Osteocyte (in vitro differentiated cells): ENCODE measurements around the gene TMEM223. TPM values are rescaled to one million over a fixed set of nuclear protein-coding genes. Genes with fewer than 3 reads are reported as not detected.
"Not testable (repeated sequence)": the region's sequence is repeated elsewhere in the genome, so short reads cannot be mapped to it uniquely, and the experiment has no call there.

ENCODE experiments used
- DNase-seq: peaks from one replicate; pipeline ENCODE4 v3.0.0; 2021; ENCODE audit warnings: mixed read lengths; ENCODE audit not compliant: unreplicated experiment; ENCODE audit errors: extremely low spot score
- H3K27ac Mint-ChIP-seq: one replicate; pipeline ENCODE4 v1.8.0; 2021; ENCODE audit warnings: mild to moderate bottlenecking, mixed read lengths; ENCODE audit not compliant: unreplicated experiment
- H3K27me3 Mint-ChIP-seq: one replicate; pipeline ENCODE4 v1.8.0; 2021; ENCODE audit warnings: mixed read lengths; ENCODE audit not compliant: unreplicated experiment
- H3K36me3 Mint-ChIP-seq: one replicate; pipeline ENCODE4 v1.8.0; 2021; ENCODE audit warnings: mixed read lengths; ENCODE audit not compliant: unreplicated experiment
- H3K4me1 Mint-ChIP-seq: one replicate; pipeline ENCODE4 v1.8.0; 2021; ENCODE audit warnings: mixed read lengths; ENCODE audit not compliant: unreplicated experiment
- H3K4me3 Mint-ChIP-seq: one replicate; pipeline ENCODE4 v1.8.0; 2021; ENCODE audit warnings: mild to moderate bottlenecking, moderate library complexity, mixed read lengths; ENCODE audit not compliant: unreplicated experiment
- H3K9me3 Mint-ChIP-seq: one replicate; pipeline ENCODE4 v1.8.0; 2021; ENCODE audit warnings: mixed read lengths; ENCODE audit not compliant: unreplicated experiment
- total RNA-seq: library from RNA; stranded (reverse); gene quantifications from 2 replicates; pipeline ENCODE4 v1.2.1, GENCODE V29; 2021
- TF ChIP-seq, protein P1 (sequence below): fragments of 200-600 bp; sonication (generic); IDR thresholded peaks from 2 replicates; pipeline ENCODE4 v1.5.0; 2021; ENCODE audit warnings: antibody characterized with exemption, mild to moderate bottlenecking, moderate library complexity

The TMEM223 gene
- total RNA-seq, 1 donor from 2014 or later: 14.5 TPM

DNA sequence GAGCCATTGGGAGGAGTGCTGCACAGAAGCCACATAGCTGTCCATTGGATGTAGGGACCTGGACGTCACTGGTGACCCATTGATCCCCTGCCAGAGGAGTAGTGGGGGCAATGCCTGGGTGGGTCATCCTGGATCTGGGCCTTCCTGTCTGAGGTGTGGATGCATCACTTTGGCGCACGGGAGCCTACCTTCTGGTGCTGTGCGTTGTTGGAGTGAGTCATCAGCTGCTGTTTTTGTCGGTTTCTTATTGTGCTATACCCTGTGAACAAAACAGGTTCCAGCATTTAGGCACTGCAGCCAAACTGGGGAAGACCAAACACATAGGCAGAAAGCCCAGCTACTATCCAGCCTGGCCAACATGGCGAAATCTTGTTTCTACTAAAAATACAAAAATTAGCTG lies 17.4 kb downstream of the TMEM223 start:
- Mint-ChIP-seq H3K9me3 (no peaks in the 10 kb centered on the region), H3K27me3 (no peaks in the 10 kb centered on the region), H3K27ac (no peak overlapping the region), H3K4me3 (no peak overlapping the region), H3K4me1 (peaks cover 25% of the 10 kb centered on the region), H3K36me3 (peaks cover 14% of the 10 kb centered on the region)
- TF ChIP-seq, protein P1, sequence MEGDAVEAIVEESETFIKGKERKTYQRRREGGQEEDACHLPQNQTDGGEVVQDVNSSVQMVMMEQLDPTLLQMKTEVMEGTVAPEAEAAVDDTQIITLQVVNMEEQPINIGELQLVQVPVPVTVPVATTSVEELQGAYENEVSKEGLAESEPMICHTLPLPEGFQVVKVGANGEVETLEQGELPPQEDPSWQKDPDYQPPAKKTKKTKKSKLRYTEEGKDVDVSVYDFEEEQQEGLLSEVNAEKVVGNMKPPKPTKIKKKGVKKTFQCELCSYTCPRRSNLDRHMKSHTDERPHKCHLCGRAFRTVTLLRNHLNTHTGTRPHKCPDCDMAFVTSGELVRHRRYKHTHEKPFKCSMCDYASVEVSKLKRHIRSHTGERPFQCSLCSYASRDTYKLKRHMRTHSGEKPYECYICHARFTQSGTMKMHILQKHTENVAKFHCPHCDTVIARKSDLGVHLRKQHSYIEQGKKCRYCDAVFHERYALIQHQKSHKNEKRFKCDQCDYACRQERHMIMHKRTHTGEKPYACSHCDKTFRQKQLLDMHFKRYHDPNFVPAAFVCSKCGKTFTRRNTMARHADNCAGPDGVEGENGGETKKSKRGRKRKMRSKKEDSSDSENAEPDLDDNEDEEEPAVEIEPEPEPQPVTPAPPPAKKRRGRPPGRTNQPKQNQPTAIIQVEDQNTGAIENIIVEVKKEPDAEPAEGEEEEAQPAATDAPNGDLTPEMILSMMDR: no peak
- DNase-seq: no peak

DNA sequence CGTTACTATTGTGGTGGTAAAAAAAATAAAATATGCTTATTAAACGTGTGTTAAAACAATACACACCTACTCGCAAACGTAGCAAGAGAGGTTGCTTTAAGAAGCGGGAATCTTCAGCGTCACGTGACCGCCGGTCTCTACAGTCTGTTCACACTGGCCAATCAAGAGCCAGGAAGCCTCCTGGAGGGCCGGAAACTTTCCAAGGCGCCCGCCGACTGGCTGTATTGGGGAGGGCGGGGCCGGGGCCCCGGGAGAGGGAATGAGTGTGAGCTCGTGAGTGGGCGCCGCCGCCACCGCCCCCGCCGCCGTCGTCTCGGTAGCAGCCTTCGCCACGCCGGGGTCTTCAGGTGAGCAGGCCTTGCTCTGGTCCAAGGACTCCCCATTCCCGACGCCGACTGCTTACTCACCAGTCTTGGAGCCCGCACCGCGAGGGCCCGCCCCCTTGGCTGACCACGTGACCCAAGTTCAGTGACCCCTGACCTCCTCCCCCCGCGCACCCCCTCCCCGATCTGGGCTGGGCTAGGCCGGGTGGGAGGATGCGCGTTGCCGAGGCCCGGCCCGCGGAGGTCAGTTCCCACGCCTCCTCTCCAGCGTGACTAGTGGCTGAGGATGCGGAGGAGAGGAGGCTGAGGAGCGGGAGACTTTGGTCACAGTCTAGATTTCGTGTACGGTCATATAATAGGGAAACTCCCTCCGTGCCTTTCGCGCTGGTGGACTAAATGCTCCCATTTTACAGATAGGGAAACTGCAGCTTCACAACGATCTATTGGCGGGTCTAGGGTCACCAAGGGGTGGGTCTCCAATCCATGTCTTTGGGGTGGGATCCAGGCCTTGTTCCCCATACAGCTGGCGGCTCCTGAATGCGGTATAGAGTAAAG lies 20.4 kb downstream of the TMEM223 start, which contains the start of gene TAF6L:
TSS of gene TAF6L (plus strand) at position 253 of the 878 bp plus-strand sequence. CDS start 4,388 bp downstream, outside the sequence.
- H3K4me1 Mint-ChIP-seq: peaks cover 25% of the 10 kb centered on the region
- no peaks in the 10 kb centered on the region for H3K9me3 Mint-ChIP-seq
- TF ChIP-seq, protein P1: no peak
- H3K36me3 Mint-ChIP-seq: peaks cover 5% of the 10 kb centered on the region
- H3K4me3 Mint-ChIP-seq: peak within 1 kb of the TSS; percentile 90
- peak within 1 kb of the TSS; percentile 97 for H3K27ac Mint-ChIP-seq
- DNase-seq: peak; percentile 97
- H3K27me3 Mint-ChIP-seq: no peaks in the 10 kb centered on the region

DNA sequence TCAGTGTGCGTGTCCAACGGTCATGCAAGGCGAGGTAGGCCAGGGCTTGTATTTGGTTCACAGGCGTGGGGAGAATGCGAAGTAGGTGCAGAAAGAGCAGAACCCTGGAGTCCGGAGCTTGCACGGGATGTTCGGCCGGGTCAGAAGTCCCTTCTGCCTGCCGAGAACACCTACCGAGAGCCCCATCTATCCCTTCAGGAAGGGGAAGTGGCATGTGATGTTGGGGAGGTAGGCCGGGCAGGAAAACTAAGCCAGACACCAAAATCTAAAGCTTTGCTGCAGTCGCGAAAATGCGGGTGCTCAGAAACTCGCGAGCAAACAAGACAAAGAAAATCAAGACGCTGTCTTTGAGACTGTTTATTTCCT lies 21.0 kb downstream of the TMEM223 start:
- Mint-ChIP-seq H3K9me3 (no peaks in the 10 kb centered on the region), H3K27ac (peak overlapping the region; percentile 97), H3K4me1 (peaks cover 25% of the 10 kb centered on the region), H3K4me3 (peak overlapping the region; percentile 90), H3K27me3 (no peaks in the 10 kb centered on the region), H3K36me3 (peaks cover 8% of the 10 kb centered on the region)
- TF ChIP-seq, protein P1: no peak
- DNase-seq: no peak

DNA sequence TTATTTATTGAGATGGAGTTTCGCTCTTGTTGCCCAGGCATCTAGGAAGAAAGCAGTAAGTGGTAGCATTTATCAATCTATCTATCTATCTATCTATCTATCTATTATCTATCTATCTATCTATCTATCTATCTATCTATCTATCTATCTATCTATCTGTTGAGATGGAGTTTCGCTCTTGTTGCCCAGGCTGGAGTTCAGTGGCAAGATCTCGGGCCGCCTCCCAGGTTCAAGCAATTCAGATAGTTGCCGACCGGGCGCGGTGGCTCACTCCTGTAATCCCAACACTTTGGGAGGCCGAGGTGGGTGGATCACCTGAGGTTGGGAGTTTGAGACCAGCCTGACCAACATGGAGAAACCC lies 31.0 kb downstream of the TMEM223 start:
- H3K27me3 Mint-ChIP-seq, H3K36me3 Mint-ChIP-seq, DNase-seq, H3K9me3 Mint-ChIP-seq: not testable (repeated sequence)
- Mint-ChIP-seq H3K27ac (peak overlapping the region; percentile 90), H3K4me3 (peak overlapping the region; percentile 94), H3K4me1 (peaks cover 17% of the 10 kb centered on the region)

DNA sequence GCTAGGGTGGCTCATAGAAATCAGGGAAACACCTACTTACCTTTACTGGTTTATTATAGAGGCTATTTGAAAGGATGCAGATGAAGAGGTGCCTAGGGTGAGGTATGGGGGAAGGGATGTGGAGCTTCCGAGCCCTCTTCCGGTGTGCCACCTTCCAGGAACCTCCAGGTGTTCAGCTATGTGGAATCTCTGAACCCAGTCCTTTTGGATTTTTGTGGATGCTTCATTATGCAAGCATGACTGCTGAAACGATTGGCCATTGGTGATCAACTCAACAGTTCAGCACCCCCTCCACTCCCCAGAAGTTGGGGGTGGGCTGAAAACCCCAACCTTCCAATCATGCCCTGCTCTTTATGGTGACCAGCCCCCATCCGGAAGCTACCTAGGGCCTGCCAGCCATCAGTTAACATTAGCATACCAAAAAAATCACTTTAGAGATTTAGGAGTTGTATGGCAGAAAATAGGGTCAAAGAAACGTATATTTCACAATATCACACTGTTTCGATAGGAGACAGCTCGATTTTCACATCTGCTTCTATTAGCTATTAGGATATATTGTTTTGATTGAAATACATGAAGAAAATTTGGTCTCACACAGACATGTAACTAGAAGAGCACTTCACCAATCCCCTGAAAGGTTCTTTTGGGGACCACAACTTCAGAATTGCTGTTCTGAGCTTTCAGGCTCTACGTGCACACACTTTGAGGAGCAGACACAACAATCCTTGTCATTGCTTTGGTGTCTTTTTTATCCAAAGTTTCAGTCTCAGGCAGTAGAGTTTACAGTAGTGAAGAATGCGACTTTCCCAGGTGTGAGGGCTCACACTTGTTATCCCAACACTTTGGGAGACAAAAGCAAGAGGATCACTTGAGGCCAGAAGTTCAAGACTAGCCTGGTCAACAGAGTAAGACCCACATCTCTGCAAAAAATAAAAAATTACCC lies 33.7 kb downstream of the TMEM223 start:
- peaks cover 26% of the 10 kb centered on the region for H3K4me1 Mint-ChIP-seq
- no peak overlapping the region for H3K4me3 Mint-ChIP-seq
- no peaks in the 10 kb centered on the region for H3K9me3 Mint-ChIP-seq
- TF ChIP-seq, protein P1: no peak
- H3K36me3 Mint-ChIP-seq: peaks cover 3% of the 10 kb centered on the region
- DNase-seq: no peak
- no peaks in the 10 kb centered on the region for H3K27me3 Mint-ChIP-seq
- H3K27ac Mint-ChIP-seq: no peak overlapping the region
